Stimulated activated CD8-positive, alpha-beta memory T cell treated with anti-CD3 and anti-CD28 coated beads, Interleukin-7, amount 100 ng/mL, for 24 hours (primary cell): ENCODE measurements around the gene ADORA1.

Experiments
- DNase-seq: peaks from one replicate; pipeline ENCODE4 v3.0.0-alpha.2; 2020; ENCODE audit warnings: low read depth

Gene ADORA1

GRCh38 chr1:203216274-203217138 lies 89.0 kb downstream of the ADORA1 start:
- peak; percentile 12 for DNase-seq
